ENCODE data around the gene COX6B1.
"Not testable (repeated sequence)": the region's sequence is repeated elsewhere in the genome, so short reads cannot be mapped to it uniquely, and the experiment has no call there.

COX6B1 gene

DNA sequence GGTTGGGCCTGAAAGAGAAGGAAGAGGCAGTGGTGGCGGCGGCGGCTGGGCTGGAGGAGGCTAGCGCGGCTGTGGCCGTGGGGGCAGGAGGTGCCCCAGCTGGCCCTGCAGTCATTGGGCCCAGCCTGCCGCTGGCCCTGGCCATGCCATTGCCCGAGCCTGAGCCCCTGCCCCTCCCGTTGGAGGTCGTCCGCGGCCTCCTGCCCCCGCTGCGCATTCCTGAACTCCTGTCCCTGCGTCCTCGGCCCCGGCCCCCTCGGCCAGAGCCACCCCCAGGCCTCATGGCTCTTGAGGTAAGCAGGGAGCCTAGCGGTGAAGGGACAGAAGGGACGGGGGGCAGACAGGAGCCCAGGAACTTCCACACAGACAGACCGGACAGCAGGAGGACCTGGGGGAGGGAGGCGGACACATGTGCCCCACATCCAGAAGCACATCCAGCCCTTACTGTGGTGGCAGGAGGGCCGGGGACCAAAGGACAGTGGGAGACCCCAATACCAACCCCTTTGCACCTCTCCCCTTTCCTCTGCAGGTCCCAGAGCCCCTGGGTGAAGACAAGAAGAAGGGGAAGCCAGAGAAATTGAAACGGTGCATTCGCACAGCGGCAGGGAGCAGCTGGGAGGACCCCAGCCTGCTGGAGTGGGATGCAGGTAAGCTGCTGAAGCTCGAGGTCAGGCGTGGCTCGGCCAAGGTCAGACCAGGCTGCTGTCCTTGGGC is 14.2 kb upstream of the COX6B1 start:
- no peak for DNase-seq

- no peak for DNase-seq
Observed at GRCh38 chr19:35636651-35637050, 11.5 kb upstream of the COX6B1 start.

- DNase-seq = no peak
Observed at GRCh38 chr19:35637165-35637564, 11.0 kb upstream of the COX6B1 start.

GRCh38 chr19:35639321-35639639 is 8.8 kb upstream of the COX6B1 start:
- no peak for DNase-seq

GRCh38 chr19:35639863-35640262 is 8.3 kb upstream of the COX6B1 start:
- no peak for DNase-seq

DNA sequence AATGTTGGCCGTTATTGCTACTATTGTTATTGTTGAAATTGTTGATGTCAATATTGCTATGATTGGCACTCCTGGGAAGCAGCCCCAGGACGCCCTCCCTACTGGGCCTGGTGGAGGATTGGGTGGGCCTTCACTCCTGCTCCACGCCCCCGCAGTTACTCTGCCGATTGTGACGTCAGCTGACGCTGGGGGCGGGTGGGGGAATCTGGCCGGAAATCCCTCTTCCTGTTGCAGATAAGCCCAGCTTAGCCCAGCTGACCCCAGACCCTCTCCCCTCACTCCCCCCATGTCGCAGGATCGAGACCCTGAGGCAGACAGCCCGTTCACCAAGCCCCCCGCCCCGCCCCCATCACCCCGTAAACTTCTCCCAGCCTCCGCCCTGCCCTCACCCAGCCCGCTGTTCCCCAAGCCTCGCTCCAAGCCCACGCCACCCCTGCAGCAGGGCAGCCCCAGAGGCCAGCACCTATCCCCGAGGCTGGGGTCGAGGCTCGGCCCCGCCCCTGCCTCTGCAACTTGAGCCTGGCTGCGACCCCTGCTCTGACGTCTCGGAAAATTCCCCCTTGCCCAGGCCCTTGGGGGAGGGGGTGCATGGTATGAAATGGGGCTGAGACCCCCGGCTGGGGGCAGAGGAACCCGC is 6.5 kb upstream of the COX6B1 start, which contains the start of gene ETV2:
ETV2 (plus strand) TSS at position 231 of the 637 bp plus-strand sequence. CDS start 716 bp downstream, outside the sequence.
- DNase-seq = peak in 1 of 56 donors; percentile 28

- DNase-seq = no peak
Observed at GRCh38 chr19:35642312-35642711, 5.8 kb upstream of the COX6B1 start.

DNA sequence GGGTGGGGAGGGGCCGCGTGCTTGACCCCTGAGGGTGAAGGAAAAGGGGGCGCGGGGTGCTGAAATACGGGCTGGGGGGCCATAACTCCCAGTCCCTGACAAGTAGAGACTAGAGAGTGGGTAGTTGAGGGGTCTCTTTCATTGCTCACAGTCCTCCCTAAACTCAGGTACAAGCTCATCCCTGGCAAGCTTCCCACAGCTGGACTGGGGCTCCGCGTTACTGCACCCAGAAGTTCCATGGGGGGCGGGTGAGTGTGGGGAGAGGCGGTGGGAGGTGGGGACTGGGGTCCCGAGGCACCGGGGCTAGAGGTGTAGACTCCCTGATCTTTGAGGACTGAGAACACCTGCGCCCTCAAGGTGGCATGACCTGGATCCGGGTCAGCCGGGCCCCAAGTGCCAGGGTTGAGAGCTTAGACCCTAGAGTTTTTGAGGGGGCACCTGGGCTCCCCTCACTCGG is 5.3 kb upstream of the COX6B1 start:
- no peak for DNase-seq

DNA sequence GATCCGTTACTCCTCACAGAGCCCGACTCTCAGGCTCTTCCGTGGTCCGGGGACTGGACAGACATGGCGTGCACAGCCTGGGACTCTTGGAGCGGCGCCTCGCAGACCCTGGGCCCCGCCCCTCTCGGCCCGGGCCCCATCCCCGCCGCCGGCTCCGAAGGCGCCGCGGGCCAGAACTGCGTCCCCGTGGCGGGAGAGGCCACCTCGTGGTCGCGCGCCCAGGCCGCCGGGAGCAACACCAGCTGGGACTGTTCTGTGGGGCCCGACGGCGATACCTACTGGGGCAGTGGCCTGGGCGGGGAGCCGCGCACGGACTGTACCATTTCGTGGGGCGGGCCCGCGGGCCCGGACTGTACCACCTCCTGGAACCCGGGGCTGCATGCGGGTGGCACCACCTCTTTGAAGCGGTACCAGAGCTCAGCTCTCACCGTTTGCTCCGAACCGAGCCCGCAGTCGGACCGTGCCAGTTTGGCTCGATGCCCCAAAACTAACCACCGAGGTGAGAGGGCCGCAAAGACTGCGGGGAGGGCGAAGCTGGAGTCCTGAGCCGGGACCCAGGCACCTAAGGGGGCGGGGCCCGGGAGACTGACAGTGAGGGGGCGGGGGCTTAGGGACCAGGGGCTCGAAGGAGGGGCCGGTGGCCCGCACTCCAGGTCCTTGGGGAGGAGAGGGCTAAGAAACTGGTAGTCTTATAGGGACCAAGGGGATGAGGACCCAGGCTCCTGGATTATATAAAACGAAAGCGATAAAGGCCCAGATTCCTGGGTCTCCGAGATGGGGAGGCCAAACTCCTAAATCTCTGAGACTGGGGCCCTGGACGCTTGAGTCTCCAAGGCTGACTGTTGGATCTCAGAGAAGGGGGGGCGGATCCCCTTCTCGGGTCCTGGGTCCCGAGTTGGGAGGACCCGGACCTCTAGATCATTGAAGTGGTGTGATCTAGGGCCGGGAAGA is 4.6 kb upstream of the COX6B1 start:
- DNase-seq = peak in 40 of 56 donors; percentile 3 to 71 (median 36)

- DNase-seq = peak in 50 of 56 donors; percentile 8 to 80 (median 42)
Observed at GRCh38 chr19:35644206-35644986, 3.7 kb upstream of the COX6B1 start.

GRCh38 chr19:35644987-35645679 is 3.0 kb upstream of the COX6B1 start:
- peak in 45 of 56 donors; percentile 5 to 78 (median 35) for DNase-seq

DNA sequence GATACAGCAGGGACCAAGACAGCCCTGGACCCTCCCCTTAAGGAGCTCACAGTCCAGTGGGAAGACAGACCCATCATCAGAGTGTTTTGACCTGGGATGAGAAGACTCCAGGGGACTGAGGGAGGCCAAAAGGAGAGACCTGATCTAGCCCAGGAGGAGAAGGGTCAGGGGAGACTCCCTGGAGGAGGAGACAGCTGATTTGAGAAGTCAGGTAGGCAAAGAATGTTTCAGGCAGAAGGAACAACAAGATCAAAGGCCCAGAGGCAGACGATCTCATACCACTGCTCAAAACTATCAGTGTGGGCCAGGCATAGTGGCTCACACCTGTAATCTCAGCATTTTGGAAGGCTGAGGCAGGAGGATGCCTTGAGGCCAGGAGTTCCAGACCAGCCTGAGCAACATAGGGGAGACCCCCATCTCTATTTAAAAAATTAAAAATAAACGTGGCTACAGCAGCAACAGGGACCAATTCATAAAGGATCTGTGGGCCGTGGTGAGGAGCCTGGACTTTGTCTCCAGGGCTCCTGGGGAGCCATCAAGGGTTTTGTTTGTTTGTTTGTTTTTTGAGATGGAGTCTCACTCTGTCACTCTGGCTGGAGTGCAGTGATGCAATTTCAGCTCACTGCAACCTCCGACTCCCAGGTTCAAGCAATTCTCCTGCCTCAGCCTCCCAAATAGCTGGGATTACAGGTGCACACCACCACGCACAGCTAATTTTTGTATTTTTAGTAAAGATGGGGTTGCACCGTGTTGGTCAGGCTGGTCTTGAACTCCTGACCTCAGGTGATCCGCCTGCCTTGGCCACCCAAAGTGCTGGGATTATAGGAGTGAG is 2.2 kb upstream of the COX6B1 start:
- DNase-seq = no peak

GRCh38 chr19:35650581-35650980 is 2.5 kb downstream of the COX6B1 start:
- DNase-seq = no peak

DNA sequence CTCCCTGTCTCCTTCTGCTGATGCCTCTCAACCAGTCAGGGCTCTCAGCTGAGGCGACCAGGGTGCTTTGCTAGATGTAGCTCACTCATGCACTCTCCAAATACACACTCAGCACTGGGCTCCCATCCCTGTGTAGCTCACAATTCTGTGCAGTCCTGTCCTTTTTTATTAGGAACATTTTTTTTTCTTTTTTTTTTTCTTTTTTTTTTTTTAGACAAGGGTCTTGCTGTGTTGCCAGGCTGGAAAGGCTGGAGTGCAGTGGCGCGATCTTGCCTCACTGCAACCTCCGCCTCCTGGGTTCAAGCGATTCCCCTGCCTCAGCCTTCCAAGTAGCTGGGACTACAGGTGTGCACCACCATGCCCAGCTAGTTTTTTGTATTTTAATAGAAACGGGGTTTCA is 6.7 kb downstream of the COX6B1 start:
- not testable (repeated sequence) for DNase-seq

- no peak for DNase-seq
Observed at GRCh38 chr19:35655600-35655999, 7.5 kb downstream of the COX6B1 start.

DNA sequence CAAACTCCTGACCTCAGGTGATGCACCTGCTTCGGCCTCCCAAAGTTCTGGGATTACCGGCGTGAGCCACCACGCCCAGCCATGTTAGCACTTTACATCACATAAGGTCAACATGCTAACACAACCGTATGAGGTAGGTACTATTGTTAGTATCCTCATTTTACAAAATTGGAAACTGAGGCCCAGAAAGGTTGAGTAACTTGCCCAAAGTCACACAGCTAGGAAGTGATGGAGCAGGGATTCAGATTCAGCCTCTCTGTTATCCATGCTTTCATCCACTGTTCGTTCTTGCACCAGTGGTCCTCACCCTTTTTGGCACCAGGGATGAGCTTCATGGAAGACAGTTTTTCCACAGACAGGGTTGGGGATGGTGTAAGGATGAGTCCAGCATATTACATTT is 8.6 kb downstream of the COX6B1 start:
- DNase-seq = no peak

- no peak for DNase-seq
Observed at GRCh38 chr19:35657904-35658700, 10.0 kb downstream of the COX6B1 start.

GRCh38 chr19:35661995-35662340 is 13.8 kb downstream of the COX6B1 start:
- DNase-seq = no peak

DNA sequence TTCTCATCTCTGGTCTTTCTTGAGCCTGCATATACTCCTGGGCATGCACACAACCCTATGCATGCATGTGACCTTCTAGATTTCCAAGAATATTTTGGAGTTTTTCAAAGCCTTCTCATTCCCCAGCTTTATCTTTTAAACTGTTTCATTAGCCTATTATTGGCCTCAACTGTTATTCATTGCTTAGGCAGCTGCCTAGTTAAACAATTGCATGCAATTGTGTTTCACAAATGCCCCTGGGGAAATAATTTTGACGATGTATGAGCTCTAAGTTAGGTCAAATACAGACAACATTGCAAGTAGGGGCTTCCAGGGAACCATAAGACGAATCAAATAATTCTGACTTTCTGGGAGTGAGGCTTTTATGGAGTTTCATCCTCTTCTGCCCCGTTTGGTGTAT is 15.9 kb downstream of the COX6B1 start:
- no peak for DNase-seq

Measured in nucleus accumbens (tissue), 56 donors.